ENCODE data around the gene SCARB1.

Gene SCARB1

GRCh38 chr12:124774462-124775167 lies 89.0 kb downstream of the SCARB1 start:
- peak; percentile 96 to 97 for DNase-seq (ENCODE audit: low read depth in 2 of 2)

DNA sequence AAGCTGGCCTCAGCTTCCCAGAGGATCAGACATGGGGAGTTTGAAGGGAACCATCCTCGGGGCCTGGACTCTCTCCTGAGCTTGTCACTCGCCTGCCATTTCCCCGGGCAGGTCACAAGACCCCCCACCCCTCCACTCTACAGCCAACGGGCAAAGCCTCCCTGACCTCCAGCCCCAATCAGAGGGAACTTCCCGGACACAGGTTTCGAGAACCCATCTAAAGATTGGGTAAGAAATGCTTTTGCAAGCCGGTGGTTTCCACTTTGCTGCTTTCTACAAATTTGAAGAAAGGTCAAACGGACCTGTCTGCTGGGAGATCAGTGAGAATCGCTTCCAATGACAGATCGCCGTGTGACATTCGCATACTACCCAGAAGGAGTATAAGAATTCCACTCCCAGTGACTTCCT lies 89.6 kb downstream of the SCARB1 start:
- no peak for DNase-seq (ENCODE audit: low read depth in 2 of 2)

GRCh38 chr12:124772289-124773170 lies 91.1 kb downstream of the SCARB1 start:
- no peak for DNase-seq (ENCODE audit: low read depth in 2 of 2)

- no peak for DNase-seq (ENCODE audit: low read depth in 2 of 2)
These were observed 92.0 kb downstream of the SCARB1 start for GRCh38 chr12:124771462-124772288.

GRCh38 chr12:124770728-124771127 lies 92.9 kb downstream of the SCARB1 start:
- no peak for DNase-seq (ENCODE audit: low read depth in 2 of 2)

DNA sequence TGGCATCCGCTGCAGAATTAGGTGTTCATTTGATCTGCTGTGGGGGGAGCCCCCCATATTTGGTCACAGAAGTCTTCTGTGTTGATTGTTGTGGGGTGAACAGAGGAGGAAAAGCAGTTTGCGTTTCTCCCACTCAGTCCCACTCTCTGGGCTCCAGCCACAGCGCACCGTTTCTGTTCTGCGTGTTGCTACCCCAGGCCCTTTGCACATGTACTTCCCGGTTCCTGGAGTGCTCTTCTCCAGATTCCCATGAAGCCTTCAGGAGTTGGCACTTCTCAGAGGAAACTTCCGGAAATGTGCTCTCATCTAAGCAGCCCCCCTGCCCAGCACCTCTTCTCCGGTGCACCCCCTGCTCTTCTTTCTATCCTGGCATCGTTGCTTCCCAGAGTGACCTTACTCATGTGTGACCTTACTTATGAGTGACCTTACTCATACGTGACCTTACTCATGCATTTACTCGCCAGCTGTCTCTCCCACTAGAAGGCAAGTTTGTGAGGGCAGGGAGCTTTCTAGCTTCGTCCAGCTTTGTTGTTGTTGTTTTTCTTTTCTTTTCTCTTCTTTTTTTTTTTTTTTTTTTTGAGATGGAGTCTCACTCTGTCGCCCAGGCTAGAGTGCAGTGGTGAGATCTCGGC lies 93.7 kb downstream of the SCARB1 start:
- no peak for DNase-seq (ENCODE audit: low read depth in 2 of 2)

- DNase-seq (ENCODE audit: low read depth in 2 of 2), result no peak
These were observed 94.5 kb downstream of the SCARB1 start for GRCh38 chr12:124769163-124769530.

- no peak for DNase-seq (ENCODE audit: low read depth in 2 of 2)
These were observed 95.1 kb downstream of the SCARB1 start for GRCh38 chr12:124768452-124769162.

GRCh38 chr12:124767066-124767821 lies 96.4 kb downstream of the SCARB1 start:
- DNase-seq (ENCODE audit: low read depth in 2 of 2), result no peak

- DNase-seq (ENCODE audit: low read depth in 2 of 2), result no peak
These were observed 97.0 kb downstream of the SCARB1 start for GRCh38 chr12:124766727-124767065.

DNA sequence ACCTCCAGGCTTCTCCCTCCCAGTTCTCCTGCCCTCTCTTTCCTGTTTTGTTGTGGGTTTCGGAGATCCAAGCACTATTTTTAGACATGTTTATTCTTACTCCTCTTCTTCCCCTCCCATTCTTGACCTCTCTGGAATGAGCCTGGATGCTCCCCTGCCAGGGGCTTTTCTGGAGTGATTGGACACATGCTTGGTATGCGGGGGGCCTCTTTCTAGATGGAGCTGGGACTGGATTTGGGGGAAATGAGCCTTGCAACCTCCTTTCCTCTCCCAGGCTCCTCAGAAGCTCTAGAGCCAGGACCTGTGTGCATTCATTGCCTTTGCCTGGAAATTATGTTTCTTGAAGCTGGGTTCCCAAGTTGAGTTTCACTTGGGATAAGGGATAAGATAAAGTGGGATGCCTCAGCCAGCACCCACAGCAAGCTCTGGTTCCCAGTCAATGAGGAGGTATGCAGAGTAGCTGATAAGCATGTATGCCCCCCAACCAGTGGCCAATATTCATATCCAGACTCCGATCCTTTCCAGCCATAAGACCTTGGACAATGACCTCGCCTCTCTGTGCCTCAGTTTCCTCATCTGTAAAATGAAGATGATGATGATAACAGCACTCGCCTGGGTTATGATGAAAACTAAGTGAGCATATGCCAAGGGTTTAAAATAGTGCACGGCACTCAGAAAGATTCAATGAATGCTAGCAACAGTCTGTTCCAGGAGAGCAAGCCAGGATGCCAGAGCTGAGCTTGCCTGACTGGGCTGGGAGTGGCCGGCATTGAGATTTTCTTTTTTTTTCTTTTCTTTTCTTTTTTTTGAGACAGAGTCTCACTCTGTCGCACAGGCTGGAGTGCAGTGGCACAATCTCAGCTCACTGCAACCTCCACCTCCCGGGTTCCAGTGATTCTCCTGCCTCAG lies 97.8 kb downstream of the SCARB1 start:
- no peak for DNase-seq (ENCODE audit: low read depth in 2 of 2)

- DNase-seq (ENCODE audit: low read depth in 2 of 2), result peak; percentile 99
These were observed 98.6 kb downstream of the SCARB1 start for GRCh38 chr12:124764870-124765580.

- peak; percentile 56 to 62 for DNase-seq (ENCODE audit: low read depth in 2 of 2)
These were observed 99.2 kb downstream of the SCARB1 start for GRCh38 chr12:124764451-124764850.

GRCh38 chr12:124763594-124763979 lies 100.1 kb downstream of the SCARB1 start:
- DNase-seq (ENCODE audit: low read depth in 2 of 2), result no peak

DNA sequence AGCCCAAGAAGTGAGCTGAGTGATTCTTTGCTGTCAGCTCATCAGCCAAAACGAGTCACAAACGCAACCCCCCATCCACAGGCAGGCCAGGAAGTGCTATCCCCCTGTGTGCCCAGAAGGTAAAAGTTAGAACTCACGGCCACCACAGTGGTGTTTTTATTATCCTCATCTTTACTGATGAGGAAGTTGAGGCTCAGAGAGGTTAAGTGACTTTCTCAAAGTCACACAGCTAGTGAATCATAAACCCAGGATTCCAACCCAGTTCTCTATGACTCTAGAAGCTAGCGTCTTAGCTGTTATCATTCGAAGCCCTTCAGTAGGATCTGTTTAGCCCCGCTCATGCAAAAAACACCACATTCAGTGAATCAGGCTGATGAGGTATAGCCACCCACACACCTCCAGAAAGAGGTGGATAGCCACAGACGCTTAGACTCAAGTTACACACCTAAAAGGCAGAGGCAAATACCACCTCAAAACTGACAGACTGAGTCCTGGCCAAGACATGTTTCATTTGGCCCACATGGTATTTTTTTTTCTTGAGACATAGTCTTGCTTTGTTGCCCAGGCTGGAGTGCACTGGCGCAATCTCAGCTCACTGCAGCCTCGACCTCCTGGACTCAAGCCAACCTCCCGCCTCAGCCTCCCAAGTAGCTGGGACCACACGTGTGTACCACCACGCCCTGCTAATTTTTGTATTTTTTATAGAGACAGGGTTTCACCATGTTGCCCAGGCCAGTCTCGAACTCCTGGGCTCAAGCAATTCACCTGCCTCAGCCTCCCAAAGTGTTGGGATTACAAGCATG lies 100.7 kb downstream of the SCARB1 start:
- no peak for DNase-seq (ENCODE audit: low read depth in 2 of 2)

DNA sequence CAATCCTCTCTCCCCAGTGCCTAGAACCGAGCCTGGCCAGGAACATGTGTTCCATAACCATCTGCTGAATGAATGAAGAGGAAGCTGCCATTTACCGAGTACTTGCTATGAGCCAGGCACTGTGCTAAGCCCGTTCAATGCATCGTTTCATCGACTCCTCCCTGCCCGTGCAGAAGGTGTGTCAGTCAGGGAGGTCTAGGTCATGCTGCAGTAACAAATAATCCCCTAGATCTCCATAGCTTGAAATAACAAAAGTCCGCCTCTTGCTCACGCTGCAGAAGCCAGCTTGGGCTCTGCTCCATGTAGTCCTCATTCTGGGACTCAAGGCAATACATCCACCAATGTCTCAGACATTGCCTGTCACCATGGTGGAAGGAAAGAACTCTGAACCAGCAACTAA lies 101.3 kb downstream of the SCARB1 start:
- DNase-seq (ENCODE audit: low read depth in 2 of 2), result no peak

- no peak for DNase-seq (ENCODE audit: low read depth in 2 of 2)
These were observed 101.8 kb downstream of the SCARB1 start for GRCh38 chr12:124761871-124762270.

DNA sequence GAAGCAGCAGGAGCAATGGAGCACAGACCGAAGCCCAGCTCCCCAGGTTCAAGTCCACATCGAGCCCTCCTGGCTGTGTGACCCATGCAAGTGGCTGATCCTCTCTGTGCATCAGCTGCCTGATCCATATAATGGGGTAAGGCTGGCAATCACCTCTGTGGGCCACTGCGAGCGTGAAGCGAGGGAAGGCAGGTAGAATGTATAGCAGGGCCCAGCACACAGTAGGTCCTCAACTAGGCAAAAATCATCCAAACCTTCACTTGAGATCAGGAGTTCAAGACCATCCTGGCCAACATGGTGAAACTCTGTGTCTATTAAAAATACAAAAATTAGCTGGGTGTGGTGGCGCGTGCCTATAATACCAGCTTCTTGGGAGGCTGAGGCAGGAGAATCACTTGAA lies 102.6 kb downstream of the SCARB1 start:
- DNase-seq (ENCODE audit: low read depth in 2 of 2), result no peak
